DMS53 (cell line): ENCODE measurements around the gene C16orf89.
"Not testable (repeated sequence)": the region's sequence is repeated elsewhere in the genome, so short reads cannot be mapped to it uniquely, and the experiment has no call there.

Source experiments
- DNase-seq: peaks from one replicate; lab custom pipeline; 2025; lab: John Stamatoyannopoulos, UW

Gene C16orf89

GRCh38 chr16:5060073-5060641, 5.6 kb downstream of the C16orf89 start:
- DNase-seq: no peak

GRCh38 chr16:5059386-5060072, 6.2 kb downstream of the C16orf89 start:
- no peak for DNase-seq

GRCh38 chr16:5058476-5058875, 7.3 kb downstream of the C16orf89 start:
- peak; percentile 17 for DNase-seq

GRCh38 chr16:5056352-5056751, 9.4 kb downstream of the C16orf89 start:
- DNase-seq: peak; percentile 31

- no peak for DNase-seq
Measured at GRCh38 chr16:5054876-5055865, 10.6 kb downstream of the C16orf89 start.

GRCh38 chr16:5046914-5047313, 18.8 kb downstream of the C16orf89 start:
- no peak for DNase-seq

- no peak for DNase-seq
Measured at GRCh38 chr16:5045499-5046115, 20.1 kb downstream of the C16orf89 start.

GRCh38 chr16:5044581-5044980, 21.2 kb downstream of the C16orf89 start:
- DNase-seq: not testable (repeated sequence)

- no peak for DNase-seq
Measured at GRCh38 chr16:5044011-5044540, 21.7 kb downstream of the C16orf89 start.

GRCh38 chr16:5042574-5043171, 23.1 kb downstream of the C16orf89 start:
- DNase-seq: peak; percentile 66

- peak; percentile 19 for DNase-seq
Measured at GRCh38 chr16:5041600-5042133, 24.1 kb downstream of the C16orf89 start.

GRCh38 chr16:5040451-5040850, 25.3 kb downstream of the C16orf89 start:
- DNase-seq: no peak

- DNase-seq: no peak
Measured at GRCh38 chr16:5036228-5037156, 29.3 kb downstream of the C16orf89 start.

- no peak for DNase-seq
Measured at GRCh38 chr16:5035909-5036227, 29.9 kb downstream of the C16orf89 start.

- no peak for DNase-seq
Measured at GRCh38 chr16:5034167-5034523, 31.6 kb downstream of the C16orf89 start.

GRCh38 chr16:5033256-5034166, 32.2 kb downstream of the C16orf89 start, which contains the start of gene NAGPA:
Gene NAGPA, minus strand, starts transcription at chr16:5033935. Its CDS starts 21 bp downstream, at chr16:5033914.
- peak; percentile 89 for DNase-seq

- DNase-seq: peak; percentile 37
Measured at GRCh38 chr16:5032748-5033167, 33.0 kb downstream of the C16orf89 start.

- no peak for DNase-seq
Measured at GRCh38 chr16:5031601-5032000, 34.2 kb downstream of the C16orf89 start.

GRCh38 chr16:5030251-5030870, 35.4 kb downstream of the C16orf89 start:
- no peak for DNase-seq
